Loucy (cell line): ENCODE measurements around the gene CMTM8.

ENCODE experiments used
- EZH2phosphoT487 ChIP-seq: fragments of 200-600 bp; IDR thresholded peaks from 2 replicates; pipeline ENCODE4 v1.6.1; 2018; ENCODE audit warnings: antibody characterized with exemption, mild to moderate bottlenecking, moderate library complexity, borderline replicate concordance
- TF ChIP-seq, protein P1 (sequence below): fragments of 200-600 bp; sonication (generic); conservative IDR thresholded peaks from 2 replicates; pipeline ENCODE4 v1.5.1; 2014; ENCODE audit warnings: mild to moderate bottlenecking, antibody characterized with exemption, low read length

DNA sequence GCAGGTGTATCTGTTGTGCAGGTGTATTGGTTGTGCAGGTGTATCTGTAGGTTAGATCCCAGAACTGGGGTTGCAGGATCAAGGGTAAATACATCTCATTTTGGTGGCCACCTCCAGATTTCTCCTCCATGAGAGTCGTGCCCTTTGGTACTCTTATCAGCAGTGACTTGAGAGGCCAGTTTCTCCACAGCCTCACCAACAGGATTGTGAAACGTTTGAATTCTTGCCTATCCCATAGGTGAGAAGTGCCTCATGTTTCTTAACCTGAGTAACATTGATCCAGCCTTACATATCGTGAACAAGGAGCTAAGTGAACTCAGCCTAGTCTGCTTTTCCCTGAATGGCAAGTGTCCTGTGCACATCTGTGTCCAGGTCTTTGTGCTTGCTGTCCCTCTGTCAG, 55.4 kb downstream of the CMTM8 start:
- TF ChIP-seq, protein P1, sequence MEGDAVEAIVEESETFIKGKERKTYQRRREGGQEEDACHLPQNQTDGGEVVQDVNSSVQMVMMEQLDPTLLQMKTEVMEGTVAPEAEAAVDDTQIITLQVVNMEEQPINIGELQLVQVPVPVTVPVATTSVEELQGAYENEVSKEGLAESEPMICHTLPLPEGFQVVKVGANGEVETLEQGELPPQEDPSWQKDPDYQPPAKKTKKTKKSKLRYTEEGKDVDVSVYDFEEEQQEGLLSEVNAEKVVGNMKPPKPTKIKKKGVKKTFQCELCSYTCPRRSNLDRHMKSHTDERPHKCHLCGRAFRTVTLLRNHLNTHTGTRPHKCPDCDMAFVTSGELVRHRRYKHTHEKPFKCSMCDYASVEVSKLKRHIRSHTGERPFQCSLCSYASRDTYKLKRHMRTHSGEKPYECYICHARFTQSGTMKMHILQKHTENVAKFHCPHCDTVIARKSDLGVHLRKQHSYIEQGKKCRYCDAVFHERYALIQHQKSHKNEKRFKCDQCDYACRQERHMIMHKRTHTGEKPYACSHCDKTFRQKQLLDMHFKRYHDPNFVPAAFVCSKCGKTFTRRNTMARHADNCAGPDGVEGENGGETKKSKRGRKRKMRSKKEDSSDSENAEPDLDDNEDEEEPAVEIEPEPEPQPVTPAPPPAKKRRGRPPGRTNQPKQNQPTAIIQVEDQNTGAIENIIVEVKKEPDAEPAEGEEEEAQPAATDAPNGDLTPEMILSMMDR = no peak
- TF ChIP-seq EZH2phosphoT487 = no peak
